ENCODE measurements around the gene PLXNA2. TPM values are rescaled to one million over a fixed set of nuclear protein-coding genes. Genes with fewer than 3 reads are reported as not detected.

PLXNA2 gene
- total and polyA plus RNA-seq, 2 of the 8 experiments (the other 6 are each of a cell fraction or from before 2014, with no cell fraction given) = 0.33 to 1.5 TPM

- Histone ChIP-seq H2BK120ac (replicated peaks; ENCODE audit: low read depth, low read length) (no peak overlapping the region), H4K91ac (replicated peaks; ENCODE audit: insufficient read length, low read length) (no peak overlapping the region), H3K14ac (ENCODE audit: insufficient read length) (no peak overlapping the region), H3K36me3 (ENCODE audit: control insufficient read depth in 2 of 4, insufficient read depth in 4 of 4, low read length in 3 of 4) (no peaks in the 10 kb centered on the region), H3K9me3 (ENCODE audit: insufficient read depth in 2 of 2, low read depth in 1 of 2, low read length in 1 of 2) (no peaks in the 10 kb centered on the region), H3K4me2 (ENCODE audit: insufficient read depth in 1 of 2, low read depth in 2 of 2, low read length in 2 of 2) (peak overlapping the region; percentile 31 to 36; a peak in 2 of 4 replicates), H3K9ac (replicated peaks in 1 of 4; ENCODE audit: extremely low read depth in 1 of 4, low read depth in 3 of 4, low read length in 3 of 4) (no peak overlapping the region), H2AK5ac (ENCODE audit: low read depth, low read length) (no peak overlapping the region), H4K20me1 (replicated peaks in 1 of 2; ENCODE audit: control insufficient read depth in 1 of 2, insufficient read depth in 2 of 2, low read length in 2 of 2) (no peaks in the 10 kb centered on the region), H4K8ac (ENCODE audit: extremely low read depth, insufficient read depth, low read length) (no peak overlapping the region), H3K23ac (ENCODE audit: insufficient read length) (no peak overlapping the region), H3K4ac (replicated peaks; ENCODE audit: insufficient read length, low read depth, low read length) (no peak overlapping the region), H2BK12ac (ENCODE audit: low read depth, low read length) (no peak overlapping the region), H3K79me1 (ENCODE audit: low read depth, low read length) (no peaks in the 10 kb centered on the region), H2BK20ac (ENCODE audit: low read length) (no peak overlapping the region; the same call in 1 of the 2 replicates), H3K18ac (ENCODE audit: extremely low read depth, low read length) (no peak overlapping the region; the same call in 1 of the 2 replicates), H4K5ac (ENCODE audit: insufficient read length, low read depth, low read length) (no peak overlapping the region), H2BK15ac (ENCODE audit: low read length) (no peak overlapping the region), H3K4me3 (ENCODE audit: extremely low read depth in 1 of 4, insufficient read depth in 2 of 4, low read depth in 3 of 4, low read length in 4 of 4) (no peak overlapping the region), H3K27me3 (replicated peaks in 1 of 4; ENCODE audit: control insufficient read depth in 3 of 4, extremely low read depth in 1 of 4, insufficient read depth in 3 of 4, low read length in 3 of 4) (no peaks in the 10 kb centered on the region; a peak in 2 of 7 replicates), H3K56ac (replicated peaks; ENCODE audit: insufficient read length, low read depth, low read length) (no peak overlapping the region), H3K27ac (ENCODE audit: low read depth, low read length) (no peak overlapping the region), H3K4me1 (replicated peaks in 1 of 4; ENCODE audit: control insufficient read depth in 3 of 4, insufficient read depth in 4 of 4, low read length in 3 of 4) (peaks cover 11 to 29% (median 14%) of the 10 kb centered on the region in 4 experiments), H2AFZ (ENCODE audit: low read length) (peak overlapping the region; percentile 19; the same call in 1 of the 2 replicates), H2BK5ac (ENCODE audit: low read depth, low read length) (no peak overlapping the region), H3K23me2 (ENCODE audit: low read depth, low read length) (no peaks in the 10 kb centered on the region), H3K79me2 (ENCODE audit: control insufficient read depth in 1 of 2, insufficient read depth in 2 of 2, low read length in 2 of 2) (no peaks in the 10 kb centered on the region)
- TF ChIP-seq RAD21 (IDR thresholded peaks at IDR 0.05 in 1 of 2, conservative IDR thresholded peaks at IDR 0.05 in 1 of 2; ENCODE audit: low read depth in 2 of 2, low read length in 2 of 2) = peak in 1 of 2 experiments; percentile 19; a peak in 1 of 4 replicates
- no peak for TF ChIP-seq TEAD4 (IDR thresholded peaks at IDR 0.05; ENCODE audit: low read depth, low read length)
- no peak for DNase-seq (ENCODE audit: low read depth in 1 of 2, low spot score in 2 of 2)
- WGBS, 2 experiments (ENCODE audit: extremely low coverage in 1 of 2, insufficient coverage in 1 of 2, insufficient read length in 1 of 2, insufficient replicate concordance in 2 of 2, low coverage in 1 of 2, low lambda C conversion rate in 2 of 2, missing lambda C conversion rate in 1 of 2) = 59% methylated on average over 2 of the region's 2 CpGs; no CpG with 5 or more reads in 1 of the 2 experiments
- FAIRE-seq = no peak
- POLR2A ChIA-PET (ENCODE audit: partially characterized antibody) = interaction anchor here (0.9 kb wide), 1 partner anchor 19 kb away, joined by 3 read pairs; no protein-coding TSS in a partner anchor
- CTCF ChIA-PET (ENCODE audit: partially characterized antibody) = interaction anchor here (0.6 to 4.7 kb wide), 11 partner anchors 9 to 231 kb away, joined by 3 to 28 read pairs (median 4); no protein-coding TSS in a partner anchor
These were observed 66.1 kb downstream of the PLXNA2 start for GRCh38 chr1:208178091-208178529.
